Liver (tissue), 9 donors: Measurements from ENCODE around the gene TFG. TPM values are rescaled to one million over a fixed set of nuclear protein-coding genes. Genes with fewer than 3 reads are reported as not detected.
A peak's percentile ranks its signal among the peaks of the same experiment; 100 is the strongest.

Source experiments
- DNase-seq: peaks from one replicate; pipeline ENCODE4 v3.0.0-alpha.2; 2017; ENCODE audit warnings: low spot score
- H3K27ac ChIP-seq, 2 donors: one replicate each; pipeline ENCODE4 v1.7.0; 2013; ENCODE audit warnings: inconsistent platforms in 2 of 2, low read length in 2 of 2, control low read depth in 1 of 2, low read depth in 1 of 2, mild to moderate bottlenecking in 1 of 2
- H3K27me3 ChIP-seq, 4 donors: one replicate each; pipeline versions ENCODE4 v1.6.1 to v1.7.0; 2013; ENCODE audit warnings: low read length in 3 of 4, inconsistent platforms in 1 of 4, mild to moderate bottlenecking in 1 of 4, moderate library complexity in 1 of 4; ENCODE audit not compliant: control insufficient read depth in 4 of 4, insufficient read depth in 4 of 4
- H3K36me3 ChIP-seq, 4 donors: one replicate each; pipeline versions ENCODE4 v1.6.1 to v1.7.0; 2013; ENCODE audit warnings: low read length in 3 of 4, mild to moderate bottlenecking in 3 of 4, low read depth in 1 of 4, moderate library complexity in 1 of 4; ENCODE audit not compliant: control insufficient read depth in 4 of 4, insufficient read depth in 3 of 4
- H3K4me1 ChIP-seq, 4 donors: one replicate each; pipeline versions ENCODE4 v1.6.1 to v1.7.0; 2013; ENCODE audit warnings: low read length in 3 of 4, mild to moderate bottlenecking in 3 of 4, moderate library complexity in 1 of 4; ENCODE audit not compliant: control insufficient read depth in 4 of 4, insufficient read depth in 4 of 4
- H3K4me3 ChIP-seq, 3 donors: one replicate each; pipeline versions ENCODE4 v1.6.1 to v1.7.0; 2013; ENCODE audit warnings: low read length in 3 of 3, control low read depth in 1 of 3, low read depth in 1 of 3, mild to moderate bottlenecking in 1 of 3
- H3K9ac ChIP-seq, 2 donors: one replicate each; pipeline ENCODE4 v1.7.0; 2013; ENCODE audit warnings: low read length in 2 of 2, mild to moderate bottlenecking in 2 of 2, moderate library complexity in 2 of 2, control low read depth in 1 of 2, low read depth in 1 of 2
- H3K9me3 ChIP-seq, 4 donors: one replicate each; pipeline versions ENCODE4 v1.6.1 to v1.7.0; 2013; ENCODE audit warnings: low read length in 3 of 4; ENCODE audit not compliant: control insufficient read depth in 4 of 4
- ATF3 ChIP-seq: IDR thresholded peaks from 2 replicates; pipeline ENCODE4 v1.6.1; 2016; ENCODE audit warnings: antibody characterized with exemption
- CTCF ChIP-seq: fragments of 150-350 bp; IDR thresholded peaks from 2 replicates; pipeline ENCODE4 v1.5.1; 2017; ENCODE audit warnings: improper control_type of control experiment, low read depth, low read length; ENCODE audit not compliant: missing input control
- FOXA1 ChIP-seq: IDR thresholded peaks from 2 replicates; pipeline ENCODE4 v1.6.1; 2016; ENCODE audit warnings: antibody characterized with exemption
- FOXA2 ChIP-seq: IDR thresholded peaks from 2 replicates; pipeline ENCODE4 v1.6.1; 2016; ENCODE audit warnings: antibody characterized with exemption
- GABPA ChIP-seq, 2 donors: IDR thresholded peaks in 1 of 2; conservative IDR thresholded peaks in 1 of 2; 2 replicates each; pipeline ENCODE4 v1.6.1; 2016; ENCODE audit warnings: antibody characterized with exemption in 2 of 2, mild to moderate bottlenecking in 1 of 2, moderate library complexity in 1 of 2
- HNF4G ChIP-seq: IDR thresholded peaks from 2 replicates; pipeline ENCODE4 v1.6.1; 2016; ENCODE audit warnings: antibody characterized with exemption
- JUND ChIP-seq, 2 donors: IDR thresholded peaks; 2 replicates each; pipeline ENCODE4 v1.6.1; 2016; ENCODE audit warnings: antibody characterized with exemption in 2 of 2
- MAX ChIP-seq: IDR thresholded peaks from 2 replicates; pipeline ENCODE4 v1.6.1; 2016; ENCODE audit warnings: antibody characterized with exemption
- NR2F2 ChIP-seq: IDR thresholded peaks from 2 replicates; pipeline ENCODE4 v1.6.1; 2016; ENCODE audit warnings: antibody characterized with exemption
- RAD21 ChIP-seq, 2 donors: IDR thresholded peaks; 2 replicates each; pipeline ENCODE4 v1.6.1; 2016; ENCODE audit warnings: antibody characterized with exemption in 2 of 2, mild to moderate bottlenecking in 2 of 2
- REST ChIP-seq: IDR thresholded peaks from 2 replicates; pipeline ENCODE4 v1.6.1; 2016; ENCODE audit warnings: antibody characterized with exemption, mild to moderate bottlenecking
- RXRA ChIP-seq, 2 donors: IDR thresholded peaks; 2 replicates each; pipeline ENCODE4 v1.6.1; 2017 to 2018; ENCODE audit warnings: antibody characterized with exemption in 2 of 2, mild to moderate bottlenecking in 1 of 2
- SP1 ChIP-seq: IDR thresholded peaks from 2 replicates; pipeline ENCODE4 v1.6.1; 2018; ENCODE audit warnings: antibody characterized with exemption, mild to moderate bottlenecking
- TAF1 ChIP-seq: conservative IDR thresholded peaks from 2 replicates; pipeline ENCODE4 v1.6.1; 2016; ENCODE audit warnings: antibody characterized with exemption, mild to moderate bottlenecking
- ZBTB33 ChIP-seq: IDR thresholded peaks from 2 replicates; pipeline ENCODE4 v1.6.1; 2016; ENCODE audit warnings: antibody characterized with exemption
- WGBS: extraction: QIAGEN DNeasy Blood & Tissue Kit; methylation state at CpG from one replicate; pipeline ENCODE4 v1.1.7; 2013; 5-methylcytosine and 5-hydroxymethylcytosine counted together
- polyA plus RNA-seq, 2 donors: library from polyadenylated mRNA; stranded (reverse) in 1 of 2; unstranded in 1 of 2; fragments of 200-250 nt in 1 of 2; fragments of >200 nt in 1 of 2; fragmentation: Nextera tagmentation in 1 of 2; extraction: Ambion mirVana in 1 of 2; gene quantifications; one replicate each; pipeline versions ENCODE4 v1.2.1 to v1.2.3, GENCODE V29; 2013 to 2015
- total RNA-seq, 2 donors: library from RNA; depleted of rRNA; stranded (reverse); fragments of >200 nt; gene quantifications; one replicate each; pipeline ENCODE4 v1.2.3, GENCODE V29; 2014
- donor health status: healthy.
- donor health status: healthy.
- donor health status: healthy.
- donor health status: healthy.
- donor health status: healthy.

Gene TFG
- total and polyA plus RNA-seq, 4 donors, result 42.4 to 70.8 (median 65.0) TPM

- no peak overlapping the region for H3K27ac ChIP-seq
Measured at GRCh38 chr3:100759159-100759558, 49.9 kb downstream of the TFG start.

GRCh38 chr3:100759950-100760349, 50.7 kb downstream of the TFG start:
- Histone ChIP-seq H3K4me1 (peaks cover 4 to 30% (median 18%) of the 10 kb centered on the region in 4 donors), H3K27me3 (no peaks in the 10 kb centered on the region), H3K27ac (peak overlapping the region; percentile 27 to 73), H3K9ac (peak overlapping the region; percentile 16 to 32), H3K4me3 (peak overlapping the region in 2 of 3 donors; percentile 31 to 50), H3K9me3 (no peaks in the 10 kb centered on the region), H3K36me3 (no peaks in the 10 kb centered on the region)
- TF ChIP-seq CTCF (no peak), FOXA1 (no peak), GABPA (IDR thresholded peaks at IDR 0.05 in 1 of 2, conservative IDR thresholded peaks at IDR 0.05 in 1 of 2) (no peak), JUND (IDR thresholded peaks at IDR 0.05) (no peak), MAX (no peak), HNF4G (no peak), TAF1 (no peak), REST (no peak), ZBTB33 (no peak), RXRA (IDR thresholded peaks at IDR 0.05) (no peak), ATF3 (no peak)
- no peak for DNase-seq

More at GRCh38 chr3:100759159-100759558, 49.9 kb downstream of the TFG start:
- Histone ChIP-seq H3K9me3 (no peaks in the 10 kb centered on the region), H3K4me1 (peaks cover 6 to 37% (median 22%) of the 10 kb centered on the region in 4 donors), H3K4me3 (no peak overlapping the region), H3K36me3 (no peaks in the 10 kb centered on the region), H3K9ac (no peak overlapping the region), H3K27me3 (no peaks in the 10 kb centered on the region)
- 73% methylated on average over 3 of the region's 3 CpGs for WGBS
- TF ChIP-seq MAX, result no peak
- TF ChIP-seq RXRA (IDR thresholded peaks at IDR 0.05), result no peak
- no peak for TF ChIP-seq HNF4G
- no peak for TF ChIP-seq SP1
- TF ChIP-seq REST, result no peak
- no peak for TF ChIP-seq RAD21 (IDR thresholded peaks at IDR 0.05)
- TF ChIP-seq FOXA1, result no peak
- TF ChIP-seq FOXA2, result no peak
- TF ChIP-seq NR2F2, result no peak
- TF ChIP-seq ATF3, result no peak
- DNase-seq, result no peak
